Activated CD8-positive, alpha-beta memory T cell treated with anti-CD3 and anti-CD28 coated beads, Interleukin-2, amount 50 U/mL, for 24 hours (primary cell): ENCODE results near the gene ETFA.

ENCODE experiments used
- DNase-seq: peaks from one replicate; pipeline ENCODE4 v3.0.0-alpha.2; 2020; ENCODE audit errors: extremely low read depth

The ETFA gene

GRCh38 chr15:76195506-76196268, 115.6 kb downstream of the ETFA start:
- no peak for DNase-seq

- DNase-seq = no peak
These were observed 117.3 kb downstream of the ETFA start for GRCh38 chr15:76193934-76194333.

GRCh38 chr15:76192715-76193114, 118.6 kb downstream of the ETFA start:
- DNase-seq = no peak

GRCh38 chr15:76191539-76192244, 119.6 kb downstream of the ETFA start:
- no peak for DNase-seq

- peak; percentile 31 for DNase-seq
These were observed 120.3 kb downstream of the ETFA start for GRCh38 chr15:76190751-76191538.

- DNase-seq = no peak
These were observed 121.2 kb downstream of the ETFA start for GRCh38 chr15:76190070-76190564.

- no peak for DNase-seq
These were observed 122.2 kb downstream of the ETFA start for GRCh38 chr15:76189106-76189505.

DNA sequence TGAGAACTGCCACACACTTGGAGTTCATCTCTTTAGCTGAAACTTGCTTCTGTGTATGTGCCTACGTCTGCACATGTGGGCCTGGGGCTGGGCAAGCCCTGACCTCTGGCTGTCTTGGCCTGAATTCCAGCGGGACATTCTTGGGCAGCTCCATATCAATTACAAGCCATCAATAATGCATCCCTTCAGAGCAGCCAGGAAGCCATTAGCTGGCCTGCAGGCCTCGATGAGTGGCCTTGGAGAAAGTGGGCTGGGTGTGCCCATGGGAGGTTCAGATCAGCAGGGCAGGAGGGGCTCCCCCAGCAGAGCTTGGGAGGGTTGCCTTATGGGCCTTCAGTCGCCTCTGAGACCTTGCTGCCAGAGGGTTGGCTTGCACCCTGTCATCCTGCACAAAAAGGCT, 124.1 kb downstream of the ETFA start:
- DNase-seq = no peak

- DNase-seq = no peak
These were observed 125.6 kb downstream of the ETFA start for GRCh38 chr15:76185716-76186115.

- DNase-seq = no peak
These were observed 126.6 kb downstream of the ETFA start for GRCh38 chr15:76184650-76185035.

DNA sequence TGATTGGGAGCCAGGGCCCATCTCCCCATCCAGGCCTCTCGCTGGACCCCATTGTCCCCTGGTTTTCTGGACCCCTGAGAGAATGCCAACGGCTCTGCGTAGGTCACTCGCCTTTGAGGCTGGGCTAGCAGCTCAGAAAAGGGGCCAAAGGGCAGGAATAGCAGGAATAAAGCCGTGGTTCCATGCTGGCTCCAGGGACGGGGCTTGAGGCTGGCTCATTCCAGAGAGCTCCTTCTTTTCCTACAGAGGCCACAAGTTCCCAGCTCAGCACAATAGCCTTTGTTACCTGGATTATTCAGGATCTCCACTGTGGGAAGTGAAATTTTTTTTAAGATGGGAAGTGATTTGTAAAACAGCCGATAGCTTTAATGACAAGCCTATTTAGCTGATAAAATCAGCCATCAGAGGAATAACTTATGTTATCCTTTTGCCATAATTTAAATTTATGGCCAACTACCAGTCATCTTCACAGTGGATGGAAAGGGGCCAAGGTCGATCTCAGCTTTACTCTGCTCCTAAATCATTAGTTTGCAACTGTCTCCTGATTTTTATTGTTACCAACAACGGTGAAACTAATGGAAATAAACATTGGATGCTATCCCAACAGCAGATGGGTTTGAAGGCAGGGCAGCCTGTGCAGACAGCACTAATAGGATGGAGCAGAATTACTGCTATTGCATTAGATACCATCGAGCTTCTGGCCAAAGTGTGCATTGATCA, 127.2 kb downstream of the ETFA start:
- no peak for DNase-seq

GRCh38 chr15:76181705-76182107, 129.6 kb downstream of the ETFA start:
- no peak for DNase-seq

- no peak for DNase-seq
These were observed 130.9 kb downstream of the ETFA start for GRCh38 chr15:76180321-76180720.

GRCh38 chr15:76179023-76179422, 132.2 kb downstream of the ETFA start:
- no peak for DNase-seq

- no peak for DNase-seq
These were observed 132.8 kb downstream of the ETFA start for GRCh38 chr15:76178296-76179000.

DNA sequence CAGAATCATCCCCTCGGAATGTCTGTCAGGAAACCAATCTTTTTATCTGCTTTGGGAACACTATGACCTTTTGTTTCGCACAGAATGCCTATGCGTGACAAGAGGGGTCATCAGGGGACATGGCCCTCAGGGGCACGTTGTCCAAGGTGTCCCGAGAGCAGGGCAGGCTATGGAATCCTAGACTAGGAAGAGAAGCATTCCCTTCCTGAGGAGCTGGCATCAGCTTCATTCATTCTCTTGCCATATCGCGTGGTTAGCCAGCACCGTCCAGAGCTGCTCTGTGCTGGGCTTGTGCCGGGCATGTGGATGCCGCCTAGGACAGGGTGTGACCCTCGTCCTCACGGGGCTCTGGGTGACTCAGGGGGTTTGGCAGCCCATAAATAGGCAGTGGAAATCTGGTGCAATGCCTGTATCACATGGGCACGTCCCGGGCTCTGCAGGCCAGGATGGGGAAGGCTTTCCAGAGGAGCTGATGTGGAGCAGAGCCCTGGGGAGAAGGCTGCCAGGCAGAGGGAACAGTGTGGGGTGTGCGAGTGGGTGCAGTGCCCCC, 133.7 kb downstream of the ETFA start:
- no peak for DNase-seq

GRCh38 chr15:76176487-76177085, 134.7 kb downstream of the ETFA start:
- no peak for DNase-seq

- no peak for DNase-seq
These were observed 135.2 kb downstream of the ETFA start for GRCh38 chr15:76176059-76176458.

DNA sequence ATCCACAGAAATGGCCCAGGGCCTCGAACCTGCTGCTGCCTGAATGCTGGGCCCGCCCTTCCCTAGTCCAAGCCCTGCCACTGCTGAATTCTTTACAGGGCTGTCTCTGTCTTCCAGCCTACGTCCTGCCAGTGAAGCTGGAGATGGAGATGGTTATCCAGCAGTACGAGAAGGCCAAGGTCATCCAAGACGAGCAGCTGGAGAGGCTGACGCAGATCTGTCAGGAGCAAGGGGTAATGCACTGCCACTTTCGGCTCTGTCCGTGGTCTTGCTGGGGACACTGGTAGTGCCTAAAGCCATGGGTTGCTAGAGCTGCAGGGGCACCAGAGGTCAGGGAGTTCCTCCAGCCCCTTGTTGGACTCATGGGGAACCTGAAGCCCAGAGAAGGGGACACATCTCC, 135.8 kb downstream of the ETFA start:
- no peak for DNase-seq

- DNase-seq = no peak
These were observed 136.6 kb downstream of the ETFA start for GRCh38 chr15:76174654-76175053.
